HG03521 (cell line): Measurements from ENCODE around the gene HS6ST3.
A peak's percentile ranks its signal among the peaks of the same experiment; 100 is the strongest.

ENCODE experiments used
- ATAC-seq: cut with Tn5 transposase; IDR thresholded peaks from one replicate; pipeline ENCODE4 v1.9.1; 2021; ENCODE audit warnings: mild to moderate bottlenecking, moderate library complexity; ENCODE audit not compliant: unreplicated experiment

HS6ST3 gene

GRCh38 chr13:96636001-96636709, 546.2 kb downstream of the HS6ST3 start:
- ATAC-seq = no peak

- no peak for ATAC-seq
Observed at GRCh38 chr13:96637039-96637438, 547.1 kb downstream of the HS6ST3 start.

- no peak for ATAC-seq
Observed at GRCh38 chr13:96646101-96646500, 556.2 kb downstream of the HS6ST3 start.

- no peak for ATAC-seq
Observed at GRCh38 chr13:96646515-96647211, 556.8 kb downstream of the HS6ST3 start.

GRCh38 chr13:96650301-96650886, 560.5 kb downstream of the HS6ST3 start:
- peak; percentile 98 for ATAC-seq

- no peak for ATAC-seq
Observed at GRCh38 chr13:96651598-96651997, 561.7 kb downstream of the HS6ST3 start.

- ATAC-seq = no peak
Observed at GRCh38 chr13:96652506-96652905, 562.6 kb downstream of the HS6ST3 start.

- no peak for ATAC-seq
Observed at GRCh38 chr13:96661612-96662011, 571.7 kb downstream of the HS6ST3 start.

GRCh38 chr13:96662036-96662435, 572.1 kb downstream of the HS6ST3 start:
- no peak for ATAC-seq

GRCh38 chr13:96667294-96668018, 577.5 kb downstream of the HS6ST3 start:
- ATAC-seq = no peak

GRCh38 chr13:96671073-96671472, 581.2 kb downstream of the HS6ST3 start:
- ATAC-seq = no peak

GRCh38 chr13:96672016-96672415, 582.1 kb downstream of the HS6ST3 start:
- no peak for ATAC-seq

GRCh38 chr13:96673825-96674224, 583.9 kb downstream of the HS6ST3 start:
- ATAC-seq = no peak

- ATAC-seq = no peak
Observed at GRCh38 chr13:96677029-96677428, 587.1 kb downstream of the HS6ST3 start.

GRCh38 chr13:96678801-96679200, 588.9 kb downstream of the HS6ST3 start:
- no peak for ATAC-seq

- ATAC-seq = no peak
Observed at GRCh38 chr13:96680898-96681297, 591.0 kb downstream of the HS6ST3 start.

GRCh38 chr13:96681766-96682165, 591.9 kb downstream of the HS6ST3 start:
- ATAC-seq = no peak

GRCh38 chr13:96684469-96684868, 594.6 kb downstream of the HS6ST3 start:
- no peak for ATAC-seq

- no peak for ATAC-seq
Observed at GRCh38 chr13:96684907-96685306, 595.0 kb downstream of the HS6ST3 start.

- ATAC-seq = no peak
Observed at GRCh38 chr13:96686286-96686685, 596.4 kb downstream of the HS6ST3 start.

GRCh38 chr13:96687191-96687590, 597.3 kb downstream of the HS6ST3 start:
- ATAC-seq = no peak
